Lung (tissue), 12 donors: ENCODE data around the gene LHX2. TPM values are rescaled to one million over a fixed set of nuclear protein-coding genes. Genes with fewer than 3 reads are reported as not detected.

Experiments used
- ATAC-seq: fragments of 200-7000 bp; cut with Tn5 transposase; one replicate; pipeline ENCODE4 v1.9.1; 2020; ENCODE audit warnings: moderate number of reproducible peaks; ENCODE audit not compliant: insufficient read depth, low FRiP score
- DNase-seq, 3 donors: peaks; one replicate each; pipeline ENCODE4 v3.0.0-alpha.2; 2013 to 2017
- H3K27ac ChIP-seq, 2 donors: one replicate each; pipeline ENCODE4 v1.5.1; 2013; ENCODE audit warnings: mild to moderate bottlenecking in 2 of 2, moderate library complexity in 2 of 2, control low read depth in 1 of 2, inconsistent platforms in 1 of 2, low read depth in 1 of 2, low read length in 1 of 2
- H3K27me3 ChIP-seq, 3 donors: one replicate each; pipeline ENCODE4 v1.5.1; 2013; ENCODE audit warnings: low read length in 2 of 3; ENCODE audit not compliant: control insufficient read depth in 3 of 3, insufficient read depth in 3 of 3
- H3K36me3 ChIP-seq, 4 donors: one replicate each; pipeline ENCODE4 v1.5.1; 2013; ENCODE audit warnings: low read length in 4 of 4, mild to moderate bottlenecking in 1 of 4, moderate library complexity in 1 of 4; ENCODE audit not compliant: control insufficient read depth in 4 of 4, insufficient read depth in 4 of 4
- H3K4me1 ChIP-seq, 5 donors: one replicate each; pipeline ENCODE4 v1.5.1; 2013; ENCODE audit warnings: low read length in 5 of 5, mild to moderate bottlenecking in 2 of 5, moderate library complexity in 1 of 5; ENCODE audit not compliant: control insufficient read depth in 5 of 5, insufficient read depth in 5 of 5
- H3K4me3 ChIP-seq: one replicate; pipeline ENCODE4 v1.5.1; 2013; ENCODE audit warnings: mild to moderate bottlenecking, control low read depth, moderate library complexity
- H3K9ac ChIP-seq, 2 donors: one replicate each; pipeline ENCODE4 v1.5.1; 2013; ENCODE audit warnings: low read length in 2 of 2, control low read depth in 1 of 2; ENCODE audit not compliant: insufficient read depth in 1 of 2
- H3K9me3 ChIP-seq, 4 donors: one replicate each; pipeline ENCODE4 v1.5.1; 2013; ENCODE audit warnings: low read length in 3 of 4, mild to moderate bottlenecking in 1 of 4, moderate library complexity in 1 of 4; ENCODE audit not compliant: control insufficient read depth in 4 of 4, insufficient read depth in 3 of 4
- CTCF ChIP-seq: IDR thresholded peaks from 2 replicates; pipeline ENCODE4 v1.5.1; 2012; ENCODE audit warnings: mild to moderate bottlenecking; ENCODE audit errors: control extremely low read depth, extremely low read depth
- WGBS, 2 donors: extraction: QIAGEN DNeasy Blood & Tissue Kit; methylation state at CpG; one replicate each; pipeline ENCODE4 v1.1.7; 2013; 5-methylcytosine and 5-hydroxymethylcytosine counted together
- polyA plus RNA-seq, 2 donors: library from polyadenylated mRNA; stranded (reverse); fragments of 200-250 nt; gene quantifications; one replicate each; pipeline ENCODE4 v1.2.1, GENCODE V29; 2013
- total RNA-seq, 2 donors: library from RNA; depleted of rRNA in 1 of 2; stranded (reverse); fragments of >200 nt in 1 of 2; gene quantifications; one replicate each; pipeline ENCODE4 v1.2.1, GENCODE V29; 2014 to 2021
- donor health status: control.
- donor health status: control.
- donor health status: Bipolar disorder and iron deficiency.
- donor health status: healthy.
- donor health status: DM: yes; HTN: yes; CAD: no.

LHX2 gene
- total and polyA plus RNA-seq, 4 donors, result 0.07 to 0.31 TPM; not detected in 2

- Histone ChIP-seq H3K4me3 (no peak overlapping the region), H3K27ac (no peak overlapping the region), H3K9me3 (peaks cover 0 to 7% (median 0%) of the 10 kb centered on the region in 4 donors), H3K4me1 (no peaks in the 10 kb centered on the region), H3K9ac (no peak overlapping the region), H3K36me3 (no peaks in the 10 kb centered on the region), H3K27me3 (peaks cover 0 to 30% (median 6%) of the 10 kb centered on the region in 3 donors)
- TF ChIP-seq CTCF, result no peak
- DNase-seq (no peak), ATAC-seq (no peak)
These were observed 44.2 kb upstream of the LHX2 start for GRCh38 chr9:123967323-123967722.

GRCh38 chr9:123972618-123973017, 39.0 kb upstream of the LHX2 start:
- Histone ChIP-seq H3K27ac (no peak overlapping the region), H3K9ac (no peak overlapping the region), H3K9me3 (peaks cover 0 to 6% (median under 1%) of the 10 kb centered on the region in 4 donors), H3K4me3 (no peak overlapping the region), H3K27me3 (peaks cover 0 to 32% (median 0%) of the 10 kb centered on the region in 3 donors), H3K4me1 (no peaks in the 10 kb centered on the region), H3K36me3 (no peaks in the 10 kb centered on the region)
- ATAC-seq (no peak), DNase-seq (no peak)
- WGBS, 2 donors, result 96 to 97% methylated on average over 8 of the region's 8 CpGs
- TF ChIP-seq CTCF, result no peak

GRCh38 chr9:123973590-123974223, 37.9 kb upstream of the LHX2 start:
- no peak overlapping the region for H3K27ac ChIP-seq
- TF ChIP-seq CTCF, result no peak
- peaks cover 0 to 6% (median under 1%) of the 10 kb centered on the region in 4 donors for H3K9me3 ChIP-seq
- no peaks in the 10 kb centered on the region for H3K36me3 ChIP-seq
- 85 to 95% methylated on average over 9 of the region's 9 CpGs for WGBS, 2 donors
- no peak overlapping the region for H3K4me3 ChIP-seq
- DNase-seq (no peak), ATAC-seq (no peak)
- H3K27me3 ChIP-seq, result peaks cover 0 to 32% (median 0%) of the 10 kb centered on the region in 3 donors
- no peaks in the 10 kb centered on the region for H3K4me1 ChIP-seq
- H3K9ac ChIP-seq, result no peak overlapping the region

- 74 to 78% methylated on average over 12 of the region's 12 CpGs for WGBS, 2 donors
- DNase-seq (no peak), ATAC-seq (no peak)
- H3K9me3 ChIP-seq, result peaks cover 0 to 8% (median under 1%) of the 10 kb centered on the region in 4 donors
- no peak overlapping the region for H3K4me3 ChIP-seq
- no peaks in the 10 kb centered on the region for H3K4me1 ChIP-seq
- no peak overlapping the region for H3K27ac ChIP-seq
- H3K27me3 ChIP-seq, result peaks cover 0 to 37% (median 4%) of the 10 kb centered on the region in 3 donors
- H3K36me3 ChIP-seq, result no peaks in the 10 kb centered on the region
- TF ChIP-seq CTCF, result no peak
- no peak overlapping the region for H3K9ac ChIP-seq
These were observed 37.1 kb upstream of the LHX2 start for GRCh38 chr9:123974471-123974870.
